Stomach (tissue), 4 donors: ENCODE results near the gene XPO4.

Experiments used
- CTCF ChIP-seq, 7 experiments: fragments of 450-650 bp in 4 of 7; fragments of 200-600 bp in 3 of 7; sonication (generic) in 3 of 7; IDR thresholded peaks; one replicate each; pipeline ENCODE4 v1.5.1; 2016 to 2019; ENCODE audit warnings: antibody characterized with exemption in 7 of 7, control low read depth in 2 of 7, mild to moderate bottlenecking in 1 of 7
- POLR2A ChIP-seq, 4 donors: fragments of 450-650 bp; IDR thresholded peaks; one replicate each; pipeline ENCODE4 v1.6.1; 2016; ENCODE audit warnings: antibody characterized with exemption in 4 of 4, control low read depth in 2 of 4, mild to moderate bottlenecking in 1 of 4, moderate library complexity in 1 of 4
- POLR2AphosphoS5 ChIP-seq, 3 donors: sonication (generic); formaldehyde crosslinking; IDR thresholded peaks; one replicate each; pipeline ENCODE4 v1.6.1; 2016; ENCODE audit warnings: antibody characterized with exemption in 3 of 3

DNA sequence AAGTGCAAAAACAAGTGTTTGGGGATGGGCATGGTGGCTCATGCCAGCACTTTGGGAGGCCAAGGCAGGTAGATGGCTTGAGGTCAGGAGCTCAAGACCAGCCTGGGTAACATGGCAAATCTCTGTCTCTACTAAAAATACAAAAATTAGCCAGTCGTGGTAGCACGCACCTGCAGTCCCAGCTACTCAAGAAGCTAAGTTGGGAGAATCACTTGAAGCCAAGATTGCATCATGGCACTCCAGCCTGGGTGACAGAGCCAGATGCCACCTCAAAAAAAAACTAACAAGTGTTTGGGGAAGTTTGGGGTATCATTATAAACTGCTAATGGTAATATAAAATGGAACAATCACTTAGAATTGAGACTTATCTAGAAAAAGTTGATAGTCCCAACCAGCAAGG is 24.6 kb downstream of the XPO4 start:
- TF ChIP-seq CTCF (IDR thresholded peaks at IDR 0.05) (no peak), POLR2A (IDR thresholded peaks at IDR 0.05) (no peak), POLR2AphosphoS5 (IDR thresholded peaks at IDR 0.05) (no peak)
